GM12875 (cell line): ENCODE data around the gene MYDGF.

ENCODE experiments used
- H3K4me3 ChIP-seq: one replicate; pipeline ENCODE4 v1.5.1; 2011; ENCODE audit warnings: low read depth, low read length, control low read depth
- CTCF ChIP-seq: IDR thresholded peaks from 2 replicates; pipeline ENCODE4 v1.5.1; 2011; ENCODE audit warnings: low read depth, mild to moderate bottlenecking, control low read depth, inconsistent platforms, low read length, moderate library complexity, borderline replicate concordance; ENCODE audit not compliant: insufficient read depth

Gene MYDGF

GRCh38 chr19:4641132-4641531 is 29.0 kb downstream of the MYDGF start:
- no peak overlapping the region for H3K4me3 ChIP-seq
- TF ChIP-seq CTCF = no peak

- TF ChIP-seq CTCF = no peak
- H3K4me3 ChIP-seq = peak overlapping the region; percentile 91
Observed at GRCh38 chr19:4640247-4641000, 29.7 kb downstream of the MYDGF start.

- H3K4me3 ChIP-seq = peak overlapping the region; percentile 91
- TF ChIP-seq CTCF = no peak
Observed at GRCh38 chr19:4639531-4640246, 30.5 kb downstream of the MYDGF start.

DNA sequence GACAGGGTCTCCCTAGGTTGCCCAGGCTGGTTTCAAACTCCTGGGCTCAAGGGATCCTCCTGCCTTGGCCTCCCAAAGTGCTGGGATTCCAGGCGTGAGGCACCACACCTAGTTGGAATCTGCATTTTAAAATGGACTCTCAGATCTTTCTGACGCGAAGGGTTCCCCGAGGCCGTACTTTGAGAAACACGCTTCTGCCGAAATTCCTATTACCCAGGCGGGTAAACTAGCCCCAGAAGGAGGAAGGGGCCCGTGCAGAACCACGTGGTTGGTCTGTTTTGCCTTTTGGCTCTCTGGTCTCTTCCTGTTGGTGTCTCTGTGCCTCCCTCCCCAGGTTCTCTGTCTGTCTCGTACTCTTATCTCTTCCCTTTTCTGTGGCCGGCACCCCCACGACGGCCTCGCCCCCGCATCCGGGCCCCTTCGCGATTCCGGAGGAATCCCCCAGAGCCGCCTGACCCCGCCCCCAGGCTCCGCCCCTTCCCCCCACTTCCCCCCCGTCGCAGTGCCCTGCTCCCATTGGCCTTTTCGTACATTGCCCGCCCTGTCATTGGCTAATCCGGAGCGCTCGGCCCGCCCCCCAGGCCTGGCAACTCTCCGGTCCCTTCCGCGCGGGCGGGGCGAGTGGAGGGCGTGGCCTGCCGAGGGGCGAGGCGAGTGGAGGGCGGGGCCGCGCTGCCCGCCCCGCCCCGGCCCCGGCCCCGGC is 31.2 kb downstream of the MYDGF start, which contains the start of gene TNFAIP8L1:
Gene TNFAIP8L1 (plus strand): TSS at position 689 of the 703 bp plus-strand sequence. CDS start 12,354 bp downstream, outside the sequence.
- H3K4me3 ChIP-seq = peak within 1 kb of the TSS; percentile 91
- TF ChIP-seq CTCF = no peak

DNA sequence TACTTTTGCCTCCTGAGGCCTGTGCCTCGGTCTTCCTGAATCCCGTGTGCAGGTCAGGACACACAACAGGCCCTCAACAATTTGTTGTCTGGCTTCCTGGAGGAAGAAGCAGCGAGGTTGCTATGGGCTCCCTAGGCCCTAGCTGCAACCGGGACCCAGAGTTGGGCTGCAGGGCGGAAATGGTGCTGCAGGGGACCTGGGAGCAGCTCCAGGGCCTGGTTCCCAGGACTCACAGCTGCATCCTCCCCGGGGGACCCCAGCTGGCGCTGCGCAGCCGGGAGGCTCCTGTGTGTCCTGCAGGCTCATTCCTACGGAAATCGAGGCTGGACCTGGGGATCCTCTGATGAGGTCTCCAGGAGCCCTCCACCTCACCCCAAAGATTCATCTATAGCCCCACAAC is 31.8 kb downstream of the MYDGF start:
- no peak for TF ChIP-seq CTCF
- H3K4me3 ChIP-seq = no peak overlapping the region

DNA sequence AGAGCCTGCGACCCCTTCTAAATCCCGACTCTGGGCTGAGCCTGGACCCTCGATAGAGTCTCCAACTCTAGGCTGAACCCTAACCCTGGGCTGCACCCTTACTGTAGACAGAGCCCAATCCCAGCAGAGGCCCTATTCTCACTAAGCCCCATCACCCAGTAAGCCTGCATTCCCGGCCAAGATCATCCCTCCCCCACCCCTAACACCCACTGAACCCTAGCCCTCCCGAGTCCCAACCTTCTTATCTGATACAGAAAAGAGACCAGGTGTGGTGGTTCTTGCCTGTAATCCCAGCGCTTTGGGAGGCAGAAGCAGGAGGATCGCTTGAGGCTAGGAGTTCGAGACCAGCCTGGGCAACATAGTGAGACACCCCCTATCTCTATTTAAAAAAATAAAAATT is 33.4 kb downstream of the MYDGF start:
- TF ChIP-seq CTCF = no peak
- H3K4me3 ChIP-seq = no peak overlapping the region
